ENCODE data around the gene DFFA. TPM values are rescaled to one million over a fixed set of nuclear protein-coding genes. Genes with fewer than 3 reads are reported as not detected.
A peak's percentile ranks its signal among the peaks of the same experiment; 100 is the strongest.

Gene DFFA
- total RNA-seq, 1 experiment from 2014 or later = 94.1 TPM

DNA sequence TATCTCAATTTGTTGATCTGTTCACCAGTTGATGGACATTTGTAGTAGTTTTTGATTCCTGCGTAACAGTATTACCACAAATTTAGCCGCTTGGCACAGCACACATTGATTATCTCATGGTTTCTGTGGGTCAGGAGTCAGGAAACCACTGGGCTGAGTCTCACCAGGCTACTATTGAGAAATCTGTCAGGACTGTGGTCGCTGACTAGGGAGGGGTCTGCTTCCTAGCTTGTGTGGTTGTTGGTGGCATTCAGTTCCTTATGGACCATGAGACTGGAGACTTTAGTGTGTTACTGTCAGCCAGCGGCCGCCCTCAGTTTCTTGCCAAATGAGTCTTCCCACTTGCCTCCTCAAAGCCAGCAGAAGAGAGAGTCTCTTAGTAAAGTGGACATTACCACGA, 12.2 kb upstream of the DFFA start:
- no peak overlapping the region for H3K27ac ChIP-seq (ENCODE audit: insufficient read length, low read depth, low read length)
- no peaks in the 10 kb centered on the region for H4K20me1 ChIP-seq (ENCODE audit: control insufficient read depth, insufficient read depth, insufficient read length)
- no peak overlapping the region for H2AK5ac ChIP-seq (ENCODE audit: insufficient read length, low read length)
- H3K4me1 ChIP-seq (ENCODE audit: insufficient read depth, low read length) = no peaks in the 10 kb centered on the region
- H3K27ac Mint-ChIP-seq = peak overlapping the region in 1 of 3 experiments; percentile 68; a peak in 1 of 7 replicates
- H2BK5ac ChIP-seq (ENCODE audit: insufficient read length, low read length) = no peak overlapping the region
- no peaks in the 10 kb centered on the region for H3K23me2 ChIP-seq (ENCODE audit: insufficient read length, low read depth, low read length, poor library complexity, severe bottlenecking)
- peaks cover 15% of the 10 kb centered on the region for H3K79me1 ChIP-seq (ENCODE audit: insufficient read depth, low read depth, low read length, poor library complexity, severe bottlenecking)
- H4K5ac ChIP-seq (ENCODE audit: insufficient read length, low read depth, low read length) = no peak overlapping the region
- H3K79me2 ChIP-seq (ENCODE audit: insufficient read depth, low read length) = peaks cover 7% of the 10 kb centered on the region; the same call in 1 of the 2 replicates
- no peak overlapping the region for H3K23ac ChIP-seq (ENCODE audit: insufficient read length, low read depth, low read length)
- H3K4me2 ChIP-seq (ENCODE audit: insufficient read depth, insufficient read length, low read length) = no peak overlapping the region
- H3K18ac ChIP-seq (ENCODE audit: insufficient read length, low read depth, low read length) = no peak overlapping the region
- H2AFZ ChIP-seq (ENCODE audit: low read length) = no peak overlapping the region
- no peak overlapping the region for H3T11ph ChIP-seq (ENCODE audit: low read length)
- no peak overlapping the region for H3K14ac ChIP-seq (ENCODE audit: insufficient read depth, low read length)
- no peak overlapping the region for H4K8ac ChIP-seq (replicated peaks; ENCODE audit: insufficient read length, low read depth, low read length)
- H3K4me1 Mint-ChIP-seq = peaks cover 3 to 5% of the 10 kb centered on the region in 2 experiments; a peak in 3 of 4 replicates
- no peak overlapping the region for H3K56ac ChIP-seq (ENCODE audit: insufficient read length, low read depth, low read length)
- H2BK15ac ChIP-seq (ENCODE audit: low read depth, low read length) = no peak overlapping the region
- WGBS (ENCODE audit: extremely low coverage, insufficient read length, low lambda C conversion rate) = no CpG with 5 or more reads among the region's 6 CpGs
- no peaks in the 10 kb centered on the region; a peak in 1 of 5 replicates for H3K9me3 Mint-ChIP-seq
- no peaks in the 10 kb centered on the region for H3K9me3 ChIP-seq (ENCODE audit: control insufficient read depth, low read depth, low read length)
- H2BK12ac ChIP-seq (ENCODE audit: insufficient read length, low read depth, low read length) = no peak overlapping the region
- no peak overlapping the region for H2BK120ac ChIP-seq (ENCODE audit: low read depth, low read length, poor library complexity, severe bottlenecking)
- TF ChIP-seq, protein P1, sequence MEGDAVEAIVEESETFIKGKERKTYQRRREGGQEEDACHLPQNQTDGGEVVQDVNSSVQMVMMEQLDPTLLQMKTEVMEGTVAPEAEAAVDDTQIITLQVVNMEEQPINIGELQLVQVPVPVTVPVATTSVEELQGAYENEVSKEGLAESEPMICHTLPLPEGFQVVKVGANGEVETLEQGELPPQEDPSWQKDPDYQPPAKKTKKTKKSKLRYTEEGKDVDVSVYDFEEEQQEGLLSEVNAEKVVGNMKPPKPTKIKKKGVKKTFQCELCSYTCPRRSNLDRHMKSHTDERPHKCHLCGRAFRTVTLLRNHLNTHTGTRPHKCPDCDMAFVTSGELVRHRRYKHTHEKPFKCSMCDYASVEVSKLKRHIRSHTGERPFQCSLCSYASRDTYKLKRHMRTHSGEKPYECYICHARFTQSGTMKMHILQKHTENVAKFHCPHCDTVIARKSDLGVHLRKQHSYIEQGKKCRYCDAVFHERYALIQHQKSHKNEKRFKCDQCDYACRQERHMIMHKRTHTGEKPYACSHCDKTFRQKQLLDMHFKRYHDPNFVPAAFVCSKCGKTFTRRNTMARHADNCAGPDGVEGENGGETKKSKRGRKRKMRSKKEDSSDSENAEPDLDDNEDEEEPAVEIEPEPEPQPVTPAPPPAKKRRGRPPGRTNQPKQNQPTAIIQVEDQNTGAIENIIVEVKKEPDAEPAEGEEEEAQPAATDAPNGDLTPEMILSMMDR (conservative IDR thresholded peaks at IDR 0.05) = no peak
- H3K27me3 Mint-ChIP-seq (ENCODE audit: low read depth) = no peaks in the 10 kb centered on the region
- no peak overlapping the region for H2BK20ac ChIP-seq (ENCODE audit: low read depth, low read length, poor library complexity, severe bottlenecking)
- DNase-seq = no peak
- H3K4ac ChIP-seq (ENCODE audit: low read depth, low read length) = no peak overlapping the region
- H3K27me3 ChIP-seq (ENCODE audit: insufficient read depth, low read length) = no peaks in the 10 kb centered on the region
- peaks cover 4 to 12% (median 9%) of the 10 kb centered on the region in 3 experiments; a peak in 6 of 7 replicates for H3K36me3 Mint-ChIP-seq (ENCODE audit: insufficient read depth in 1 of 3, low read depth in 3 of 3)
- H3K4me3 Mint-ChIP-seq = no peak overlapping the region
- H4K91ac ChIP-seq (ENCODE audit: insufficient read length, low read depth, low read length) = no peak overlapping the region
- H3K9ac ChIP-seq (ENCODE audit: extremely low read depth, insufficient read length, low read length) = no peak overlapping the region
